K562 (cell line): Measurements from ENCODE around the gene LRRC4C. TPM values are rescaled to one million over a fixed set of nuclear protein-coding genes. Genes with fewer than 3 reads are reported as not detected.

Source experiments
- ATAC-seq: fragments of 200-7000 bp; cut with Tn5 transposase; 3 replicates; pipeline ENCODE4 v1.9.1; 2020; ENCODE audit warnings: moderate library complexity
- BruUV-seq: library from RNA; stranded (reverse); fragments of 400-500 nt; replicated peaks from 2 replicates; lab custom pipeline; 2021; lab: Mats Ljungman, UMichigan
- CTCF ChIA-PET: fragments of 300-600 bp; formaldehyde crosslinking; extraction: SDS; loops from one replicate; lab custom pipeline; 2021; ENCODE audit warnings: low intra/inter-chr PET ratio; lab: Yijun Ruan, JAX
- POLR2A ChIA-PET: fragments of 300-600, 350-650 bp; sonication (Branson Sonifier 250); formaldehyde crosslinking; extraction: SDS; loops from one replicate; lab custom pipeline; 2021; ENCODE audit warnings: antibody characterized with exemption, inconsistent platforms; lab: Yijun Ruan, JAX
- DNase-seq, 4 experiments: peaks; one replicate each; pipeline versions ENCODE4 v3.0.0 to v3.0.0-alpha.2; 2011 to 2018; ENCODE audit warnings: low spot score in 3 of 4, mixed read lengths in 3 of 4; ENCODE audit errors: extremely low read depth in 1 of 4
- FAIRE-seq: peaks from 2 replicates; lab custom pipeline; 2011; peaks lifted over from hg19 to GRCh38; lab: Jason Lieb, UNC
- H2AFZ ChIP-seq: 2 replicates; pipeline ENCODE4 v1.6.0; 2011; ENCODE audit warnings: low read depth, low read length, control low read depth, inconsistent platforms
- H3K27ac ChIP-seq: fragments of 200-600 bp; 3 replicates; pipeline ENCODE4 v1.8.0; 2011; ENCODE audit warnings: low read depth, mild to moderate bottlenecking, control low read depth, inconsistent platforms, low read length, moderate library complexity, mixed read lengths; ENCODE audit errors: extremely low read depth
- H3K27me3 ChIP-seq, 2 experiments: fragments of 300-600 bp in 1 of 2; 2 replicates in 1 of 2; 3 replicates in 1 of 2; pipeline versions ENCODE4 v1.6.0 to v1.8.0; 2011; ENCODE audit warnings: inconsistent platforms in 2 of 2, low read length in 2 of 2, mild to moderate bottlenecking in 1 of 2, mixed read lengths in 1 of 2, moderate library complexity in 1 of 2; ENCODE audit not compliant: control insufficient read depth in 2 of 2, insufficient read depth in 2 of 2
- H3K36me3 ChIP-seq: fragments of 300-600 bp; 3 replicates; pipeline ENCODE4 v1.8.0; 2011; ENCODE audit warnings: mild to moderate bottlenecking, low read length, inconsistent platforms; ENCODE audit not compliant: control insufficient read depth, insufficient read depth
- H3K4me1 ChIP-seq, 2 experiments: fragments of 200-600 bp in 1 of 2; replicated peaks in 1 of 2; 2 replicates in 1 of 2; 3 replicates in 1 of 2; pipeline versions ENCODE4 v1.5.1 to v1.8.0; 2011; ENCODE audit warnings: inconsistent platforms in 2 of 2, low read length in 2 of 2, mild to moderate bottlenecking in 1 of 2, mixed read lengths in 1 of 2, moderate library complexity in 1 of 2; ENCODE audit not compliant: control insufficient read depth in 2 of 2, insufficient read depth in 2 of 2
- H3K4me2 ChIP-seq: 2 replicates; pipeline ENCODE4 v1.6.1; 2011; ENCODE audit warnings: low read length, control low read depth, inconsistent platforms, mixed read lengths; ENCODE audit not compliant: insufficient read depth
- H3K4me3 ChIP-seq: fragments of 200-600 bp; sonication (generic), shearing (Covaris generic); 2 replicates; pipeline ENCODE4 v1.5.1; 2016; ENCODE audit warnings: control low read depth, inconsistent platforms
- H3K79me2 ChIP-seq: fragments of 200-600 bp; 3 replicates; pipeline ENCODE4 v1.8.0; 2011; ENCODE audit warnings: low read length, inconsistent platforms; ENCODE audit not compliant: control insufficient read depth, insufficient read depth
- H3K9ac ChIP-seq, 2 experiments: 2 replicates each; pipeline versions ENCODE4 v1.6.0 to v1.6.1; 2011; ENCODE audit warnings: low read depth in 2 of 2, low read length in 2 of 2, control low read depth in 1 of 2, inconsistent platforms in 1 of 2, mild to moderate bottlenecking in 1 of 2, mixed read lengths in 1 of 2; ENCODE audit not compliant: insufficient read depth in 1 of 2
- H3K9me1 ChIP-seq: one replicate; pipeline ENCODE4 v1.6.0; 2011; ENCODE audit warnings: inconsistent platforms, mild to moderate bottlenecking, low read length, moderate library complexity; ENCODE audit not compliant: control insufficient read depth, insufficient read depth
- H3K9me3 ChIP-seq: replicated peaks from 2 replicates; pipeline ENCODE4 v1.5.1; 2011; ENCODE audit warnings: low read depth, low read length, inconsistent platforms; ENCODE audit not compliant: control insufficient read depth, insufficient read depth
- H4K20me1 ChIP-seq: replicated peaks from 2 replicates; pipeline ENCODE4 v1.6.1; 2011; ENCODE audit warnings: low read length, inconsistent platforms, mixed read lengths; ENCODE audit not compliant: control insufficient read depth, insufficient read depth
- C11orf30 ChIP-seq: fragments of 450-650 bp; IDR thresholded peaks from 2 replicates; pipeline ENCODE4 v1.6.1; 2016; ENCODE audit warnings: low read depth, mild to moderate bottlenecking
- ETV1 ChIP-seq: fragments of 450-650 bp; conservative IDR thresholded peaks from 2 replicates; pipeline ENCODE4 v1.6.1; 2016; ENCODE audit warnings: missing genetic modification characterization, control low read depth, low read depth, missing compliant biosample characterization
- JUN ChIP-seq, 2 experiments: sonication (generic) in 1 of 2; formaldehyde crosslinking in 1 of 2; IDR thresholded peaks; 2 replicates each; pipeline versions ENCODE4 v1.6.1 to v1.8.0; 2012 to 2022; ENCODE audit warnings: borderline replicate concordance in 2 of 2, mild to moderate bottlenecking in 2 of 2, improper control_type of control experiment in 1 of 2, low read depth in 1 of 2, low read length in 1 of 2, missing genetic modification reagents in 1 of 2
- MEF2D ChIP-seq: conservative IDR thresholded peaks from 2 replicates; pipeline ENCODE4 v1.6.1; 2016; ENCODE audit warnings: low read depth, missing genetic modification characterization, missing compliant biosample characterization
- RBBP5 ChIP-seq: fragments of 200-600 bp; sonication (generic); IDR thresholded peaks from 2 replicates; pipeline ENCODE4 v1.6.1; 2012; ENCODE audit warnings: borderline replicate concordance, mild to moderate bottlenecking, low read length, control low read depth, inconsistent platforms; ENCODE audit not compliant: insufficient read depth, poor library complexity, severe bottlenecking
- STAG1 ChIP-seq: sonication (generic); formaldehyde crosslinking; IDR thresholded peaks from 2 replicates; pipeline ENCODE4 v1.5.0; 2020; ENCODE audit warnings: missing genetic modification reagents, borderline replicate concordance
- YY1 ChIP-seq, 3 experiments: IDR thresholded peaks; 2 replicates each; pipeline ENCODE4 v1.6.1; 2011; ENCODE audit warnings: low read length in 2 of 3, mild to moderate bottlenecking in 2 of 3, moderate library complexity in 2 of 3, borderline replicate concordance in 1 of 3, control low read depth in 1 of 3, low read depth in 1 of 3; ENCODE audit not compliant: insufficient read depth in 3 of 3, insufficient replicate concordance in 2 of 3, control insufficient read depth in 1 of 3, insufficient read length in 1 of 3; ENCODE audit errors: extremely low read depth in 1 of 3
- ZNF282 ChIP-seq: sonication (generic); formaldehyde crosslinking; IDR thresholded peaks from 2 replicates; pipeline ENCODE4 v1.8.1; 2023; ENCODE audit warnings: missing genetic modification reagents
- ZNF354B ChIP-seq: fragments of 250-450 bp; sonication (Bioruptor Pico); IDR thresholded peaks from 2 replicates; pipeline ENCODE4 v1.4.0; 2020
- WGBS: fragments of 100-300 bp; shearing (Covaris generic); methylation state at CpG from one replicate; pipeline ENCODE4 v1.1.6; 2016; ENCODE audit warnings: low coverage, mixed read lengths; ENCODE audit not compliant: insufficient coverage; ENCODE audit errors: missing lambda C conversion rate; 5-methylcytosine and 5-hydroxymethylcytosine counted together
- in situ Hi-C: fragments of 300-500 bp; cut with MboI; formaldehyde crosslinking; loops from 4 replicates; pipeline ENCODE4 v1.15.0; 2018; ENCODE audit warnings: inconsistent platforms, mixed read lengths
- intact Hi-C: fragments of 100-400 bp; cut with micrococcal nuclease; formaldehyde crosslinking; loops from 2 replicates; pipeline ENCODE4 v1.14.2; 2022
- polyA plus RNA-seq, 8 experiments: library from polyadenylated mRNA; depleted of rRNA in 4 of 8; stranded (reverse) in 5 of 8; unstranded in 3 of 8; fragments of >200 nt; fragmentation: Nextera tagmentation in 2 of 8; fragmentation: Illumina TruSeq in 1 of 8; extraction: Ambion mirVana in 2 of 8; extraction: Trizol in 1 of 8; gene quantifications; 2 replicates each; pipeline versions ENCODE4 v1.2.1 to v1.2.3, GENCODE V29; 2011 to 2014; ENCODE audit warnings: inconsistent platforms in 1 of 8, missing spikeins in 1 of 8
- total RNA-seq, 7 experiments: library from RNA; depleted of rRNA in 6 of 7; stranded (reverse); fragments of >200 nt in 6 of 7; fragmentation: Illumina TruSeq in 2 of 7; extraction: Trizol in 2 of 7; gene quantifications; 2 replicates each; pipeline versions ENCODE4 v1.2.1 to v1.2.3, GENCODE V29; 2011 to 2021; ENCODE audit warnings: low replicate concordance in 1 of 7
- TF ChIP-seq, protein P1 (sequence below): fragments of 450-650 bp; IDR thresholded peaks from 2 replicates; pipeline ENCODE4 v1.6.1; 2016; ENCODE audit warnings: borderline replicate concordance
- TF ChIP-seq, protein P2 (sequence below): sonication (generic); formaldehyde crosslinking; IDR thresholded peaks from 2 replicates; pipeline ENCODE4 v1.8.1; 2023; ENCODE audit warnings: mild to moderate bottlenecking, missing genetic modification reagents
- TF ChIP-seq, protein P3 (sequence below): fragments of 200-800 bp; sonication (Bioruptor generic); IDR thresholded peaks from 2 replicates; pipeline ENCODE4 v1.6.1; 2017; ENCODE audit warnings: missing genetic modification characterization, missing compliant biosample characterization
- TF ChIP-seq, protein P4 (sequence below): sonication (generic); formaldehyde crosslinking; IDR thresholded peaks from 2 replicates; pipeline ENCODE4 v1.8.0; 2022; ENCODE audit warnings: missing genetic modification reagents, mild to moderate bottlenecking, moderate library complexity, borderline replicate concordance
- TF ChIP-seq, protein P5 (sequence below): sonication (generic); formaldehyde crosslinking; IDR thresholded peaks from 2 replicates; pipeline ENCODE4 v1.8.1; 2023; ENCODE audit warnings: mild to moderate bottlenecking, missing genetic modification reagents, moderate library complexity

LRRC4C gene
- total and polyA plus RNA-seq, 9 of the 15 experiments (the other 6 are each of a cell fraction or from before 2014, with no cell fraction given) = not detected

DNA sequence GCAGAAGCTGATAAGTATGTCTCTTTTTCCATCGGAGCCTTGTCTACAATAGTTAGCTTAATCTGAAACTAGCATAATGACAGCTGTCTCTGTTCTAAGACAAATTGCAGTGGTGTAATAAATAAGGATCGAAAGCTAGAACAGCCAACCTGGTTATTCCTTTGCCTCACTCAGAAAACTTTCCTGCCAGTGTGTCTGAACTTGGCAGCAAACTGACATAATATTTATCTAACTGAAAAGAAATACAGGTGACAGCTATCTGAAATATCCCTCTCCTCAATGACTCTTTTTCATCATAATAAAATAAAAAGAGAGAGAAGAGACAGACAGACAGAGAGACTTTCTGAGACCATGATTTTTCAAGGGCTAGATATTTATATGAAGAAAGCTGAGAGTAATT lies 642.5 kb downstream of the LRRC4C start:
- Histone ChIP-seq H3K27ac (no peak overlapping the region), H3K4me1 (no peaks in the 10 kb centered on the region), H3K27me3 (no peaks in the 10 kb centered on the region), H3K9ac (no peak overlapping the region), H3K9me3 (no peaks in the 10 kb centered on the region; the same call in 1 of the 2 replicates), H3K79me2 (no peaks in the 10 kb centered on the region), H3K4me2 (no peak overlapping the region), H3K36me3 (no peaks in the 10 kb centered on the region), H3K4me3 (no peak overlapping the region), H3K9me1 (no peaks in the 10 kb centered on the region), H4K20me1 (no peaks in the 10 kb centered on the region), H2AFZ (no peak overlapping the region)
- 0% methylated on average over 2 of the region's 2 CpGs for WGBS
- intact Hi-C loops = no loop called here
- no TSS peak for BruUV-seq
- no peak for FAIRE-seq
- no peak for DNase-seq
- CTCF ChIA-PET = no interaction called here
- POLR2A ChIA-PET = no interaction called here
- in situ Hi-C loops = no loop called here
- ATAC-seq = no peak
- TF ChIP-seq ETV1 (tag) (no peak), STAG1 (CRISPR knock-in tag) (no peak), RBBP5 (no peak), YY1 (IDR thresholded peaks at IDR 0.05; ENCODE audit: borderline replicate concordance in 1 of 3, control insufficient read depth in 1 of 3, extremely low read depth in 1 of 3, insufficient read depth in 3 of 3, insufficient read length in 1 of 3, insufficient replicate concordance in 2 of 3, low read depth in 1 of 3, low read length in 2 of 3) (no peak), ZNF354B (CRISPR knock-in tag) (no peak), C11orf30 (no peak), MEF2D (no peak), ZNF282 (CRISPR knock-in tag) (no peak), JUN (IDR thresholded peaks at IDR 0.05; ENCODE audit: borderline replicate concordance, low read depth, low read length) (no peak), JUN (CRISPR knock-in tag; IDR thresholded peaks at IDR 0.05; ENCODE audit: borderline replicate concordance) (no peak)
- TF ChIP-seq, protein P1, sequence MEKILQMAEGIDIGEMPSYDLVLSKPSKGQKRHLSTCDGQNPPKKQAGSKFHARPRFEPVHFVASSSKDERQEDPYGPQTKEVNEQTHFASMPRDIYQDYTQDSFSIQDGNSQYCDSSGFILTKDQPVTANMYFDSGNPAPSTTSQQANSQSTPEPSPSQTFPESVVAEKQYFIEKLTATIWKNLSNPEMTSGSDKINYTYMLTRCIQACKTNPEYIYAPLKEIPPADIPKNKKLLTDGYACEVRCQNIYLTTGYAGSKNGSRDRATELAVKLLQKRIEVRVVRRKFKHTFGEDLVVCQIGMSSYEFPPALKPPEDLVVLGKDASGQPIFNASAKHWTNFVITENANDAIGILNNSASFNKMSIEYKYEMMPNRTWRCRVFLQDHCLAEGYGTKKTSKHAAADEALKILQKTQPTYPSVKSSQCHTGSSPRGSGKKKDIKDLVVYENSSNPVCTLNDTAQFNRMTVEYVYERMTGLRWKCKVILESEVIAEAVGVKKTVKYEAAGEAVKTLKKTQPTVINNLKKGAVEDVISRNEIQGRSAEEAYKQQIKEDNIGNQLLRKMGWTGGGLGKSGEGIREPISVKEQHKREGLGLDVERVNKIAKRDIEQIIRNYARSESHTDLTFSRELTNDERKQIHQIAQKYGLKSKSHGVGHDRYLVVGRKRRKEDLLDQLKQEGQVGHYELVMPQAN = no peak
- TF ChIP-seq, protein P2, sequence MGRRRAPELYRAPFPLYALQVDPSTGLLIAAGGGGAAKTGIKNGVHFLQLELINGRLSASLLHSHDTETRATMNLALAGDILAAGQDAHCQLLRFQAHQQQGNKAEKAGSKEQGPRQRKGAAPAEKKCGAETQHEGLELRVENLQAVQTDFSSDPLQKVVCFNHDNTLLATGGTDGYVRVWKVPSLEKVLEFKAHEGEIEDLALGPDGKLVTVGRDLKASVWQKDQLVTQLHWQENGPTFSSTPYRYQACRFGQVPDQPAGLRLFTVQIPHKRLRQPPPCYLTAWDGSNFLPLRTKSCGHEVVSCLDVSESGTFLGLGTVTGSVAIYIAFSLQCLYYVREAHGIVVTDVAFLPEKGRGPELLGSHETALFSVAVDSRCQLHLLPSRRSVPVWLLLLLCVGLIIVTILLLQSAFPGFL (CRISPR knock-in tag) = no peak
- TF ChIP-seq, protein P3, sequence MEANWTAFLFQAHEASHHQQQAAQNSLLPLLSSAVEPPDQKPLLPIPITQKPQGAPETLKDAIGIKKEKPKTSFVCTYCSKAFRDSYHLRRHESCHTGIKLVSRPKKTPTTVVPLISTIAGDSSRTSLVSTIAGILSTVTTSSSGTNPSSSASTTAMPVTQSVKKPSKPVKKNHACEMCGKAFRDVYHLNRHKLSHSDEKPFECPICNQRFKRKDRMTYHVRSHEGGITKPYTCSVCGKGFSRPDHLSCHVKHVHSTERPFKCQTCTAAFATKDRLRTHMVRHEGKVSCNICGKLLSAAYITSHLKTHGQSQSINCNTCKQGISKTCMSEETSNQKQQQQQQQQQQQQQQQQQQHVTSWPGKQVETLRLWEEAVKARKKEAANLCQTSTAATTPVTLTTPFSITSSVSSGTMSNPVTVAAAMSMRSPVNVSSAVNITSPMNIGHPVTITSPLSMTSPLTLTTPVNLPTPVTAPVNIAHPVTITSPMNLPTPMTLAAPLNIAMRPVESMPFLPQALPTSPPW (CRISPR knock-in tag) = no peak
- TF ChIP-seq, protein P4, sequence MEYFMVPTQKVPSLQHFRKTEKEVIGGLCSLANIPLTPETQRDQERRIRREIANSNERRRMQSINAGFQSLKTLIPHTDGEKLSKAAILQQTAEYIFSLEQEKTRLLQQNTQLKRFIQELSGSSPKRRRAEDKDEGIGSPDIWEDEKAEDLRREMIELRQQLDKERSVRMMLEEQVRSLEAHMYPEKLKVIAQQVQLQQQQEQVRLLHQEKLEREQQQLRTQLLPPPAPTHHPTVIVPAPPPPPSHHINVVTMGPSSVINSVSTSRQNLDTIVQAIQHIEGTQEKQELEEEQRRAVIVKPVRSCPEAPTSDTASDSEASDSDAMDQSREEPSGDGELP (CRISPR knock-in tag) = no peak
- TF ChIP-seq, protein P5, sequence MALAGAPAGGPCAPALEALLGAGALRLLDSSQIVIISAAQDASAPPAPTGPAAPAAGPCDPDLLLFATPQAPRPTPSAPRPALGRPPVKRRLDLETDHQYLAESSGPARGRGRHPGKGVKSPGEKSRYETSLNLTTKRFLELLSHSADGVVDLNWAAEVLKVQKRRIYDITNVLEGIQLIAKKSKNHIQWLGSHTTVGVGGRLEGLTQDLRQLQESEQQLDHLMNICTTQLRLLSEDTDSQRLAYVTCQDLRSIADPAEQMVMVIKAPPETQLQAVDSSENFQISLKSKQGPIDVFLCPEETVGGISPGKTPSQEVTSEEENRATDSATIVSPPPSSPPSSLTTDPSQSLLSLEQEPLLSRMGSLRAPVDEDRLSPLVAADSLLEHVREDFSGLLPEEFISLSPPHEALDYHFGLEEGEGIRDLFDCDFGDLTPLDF (CRISPR knock-in tag) = no peak
